Neural cell (in vitro differentiated cells): ENCODE results near the gene TGFBR3.

Source experiments
- CTCF ChIP-seq: fragments of 450-650 bp; IDR thresholded peaks from 2 replicates; pipeline ENCODE4 v1.5.1; 2014; ENCODE audit warnings: antibody characterized with exemption, mild to moderate bottlenecking, moderate library complexity; ENCODE audit not compliant: poor library complexity, severe bottlenecking
- EZH2 ChIP-seq: fragments of 200-600, 300-800 bp; shearing (Covaris generic), sonication (generic); IDR thresholded peaks from 2 replicates; pipeline ENCODE4 v1.6.1; 2014; ENCODE audit warnings: antibody characterized with exemption, low read length, borderline replicate concordance, mild to moderate bottlenecking; ENCODE audit not compliant: insufficient read depth, poor library complexity, severe bottlenecking
- POLR2AphosphoS5 ChIP-seq: IDR thresholded peaks from 2 replicates; pipeline ENCODE4 v1.6.1; 2012
- RAD21 ChIP-seq: fragments of 450-650 bp; conservative IDR thresholded peaks from 2 replicates; pipeline ENCODE4 v1.6.1; 2014; ENCODE audit warnings: antibody characterized with exemption, mild to moderate bottlenecking, moderate library complexity
- REST ChIP-seq: IDR thresholded peaks from 2 replicates; pipeline ENCODE4 v1.6.1; 2012; ENCODE audit warnings: borderline replicate concordance
- TAF1 ChIP-seq: IDR thresholded peaks from 2 replicates; pipeline ENCODE4 v1.6.1; 2012; ENCODE audit warnings: low read depth

GRCh38 chr1:91804546-91805023, 81.4 kb downstream of the TGFBR3 start:
- TF ChIP-seq CTCF (no peak), POLR2AphosphoS5 (no peak), RAD21 (no peak), TAF1 (no peak), EZH2 (no peak), REST (no peak)
